Ascending aorta (tissue), 2 donors: ENCODE data around the gene PCED1A. TPM values are rescaled to one million over a fixed set of nuclear protein-coding genes. Genes with fewer than 3 reads are reported as not detected.

ENCODE experiments used
- DNase-seq, 2 donors: peaks; one replicate each; pipeline ENCODE4 v3.0.0-alpha.2; 2019; ENCODE audit warnings: low spot score in 2 of 2
- H3K27ac ChIP-seq, 2 donors: fragments of 200-600 bp; sonication (generic); one replicate each; pipeline ENCODE4 v1.5.1; 2016 to 2017; ENCODE audit warnings: mild to moderate bottlenecking in 1 of 2
- H3K27me3 ChIP-seq: fragments of 200-600 bp; sonication (generic); one replicate; pipeline ENCODE4 v1.5.1; 2017
- H3K36me3 ChIP-seq, 2 donors: fragments of 200-600 bp; sonication (generic); one replicate each; pipeline ENCODE4 v1.5.1; 2016
- H3K4me1 ChIP-seq, 2 donors: fragments of 200-600 bp; sonication (generic); one replicate each; pipeline ENCODE4 v1.5.1; 2016 to 2017; ENCODE audit warnings: mild to moderate bottlenecking in 1 of 2
- H3K4me3 ChIP-seq, 2 donors: fragments of 200-600 bp; sonication (generic); one replicate each; pipeline ENCODE4 v1.5.1; 2016 to 2017; ENCODE audit warnings: mild to moderate bottlenecking in 1 of 2
- H3K9me3 ChIP-seq, 2 donors: fragments of 200-600 bp; sonication (generic); one replicate each; pipeline ENCODE4 v1.5.1; 2016
- CTCF ChIP-seq, 3 experiments: fragments of 200-600 bp in 2 of 3; fragments of 450-650 bp in 1 of 3; sonication (generic) in 2 of 3; IDR thresholded peaks; one replicate each; pipeline ENCODE4 v1.5.1; 2016 to 2019; ENCODE audit warnings: antibody characterized with exemption in 3 of 3, mild to moderate bottlenecking in 1 of 3, moderate library complexity in 1 of 3
- intact Hi-C: fragments of 100-400 bp; cut with DNase I; formaldehyde crosslinking; loops from one replicate; pipeline ENCODE4 v1.15.1; 2023
- total RNA-seq: library from RNA; depleted of rRNA; stranded (reverse); fragments of >200 nt; gene quantifications from one replicate; pipeline ENCODE4 v1.1.0, GENCODE V29; 2016

The PCED1A gene
- total RNA-seq, 1 donor from 2014 or later: 49.7 TPM

- H3K4me1 ChIP-seq: no peaks in the 10 kb centered on the region
- H3K9me3 ChIP-seq: no peaks in the 10 kb centered on the region
- intact Hi-C loops: no loop called here
- H3K4me3 ChIP-seq: no peak overlapping the region
- H3K27me3 ChIP-seq: peaks cover 4% of the 10 kb centered on the region
- no peak for TF ChIP-seq CTCF (IDR thresholded peaks at IDR 0.05)
- H3K27ac ChIP-seq: no peak overlapping the region
- DNase-seq: no peak
- H3K36me3 ChIP-seq: no peaks in the 10 kb centered on the region
These were observed 43.1 kb downstream of the PCED1A start for GRCh38 chr20:2797136-2797983.

GRCh38 chr20:2796011-2796660 is 44.3 kb downstream of the PCED1A start:
- Histone ChIP-seq H3K27ac (no peak overlapping the region), H3K4me3 (no peak overlapping the region), H3K27me3 (peaks cover 3% of the 10 kb centered on the region), H3K4me1 (no peaks in the 10 kb centered on the region), H3K9me3 (no peaks in the 10 kb centered on the region), H3K36me3 (no peaks in the 10 kb centered on the region)
- intact Hi-C loops: no loop called here
- TF ChIP-seq CTCF (IDR thresholded peaks at IDR 0.05): no peak
- no peak for DNase-seq

DNA sequence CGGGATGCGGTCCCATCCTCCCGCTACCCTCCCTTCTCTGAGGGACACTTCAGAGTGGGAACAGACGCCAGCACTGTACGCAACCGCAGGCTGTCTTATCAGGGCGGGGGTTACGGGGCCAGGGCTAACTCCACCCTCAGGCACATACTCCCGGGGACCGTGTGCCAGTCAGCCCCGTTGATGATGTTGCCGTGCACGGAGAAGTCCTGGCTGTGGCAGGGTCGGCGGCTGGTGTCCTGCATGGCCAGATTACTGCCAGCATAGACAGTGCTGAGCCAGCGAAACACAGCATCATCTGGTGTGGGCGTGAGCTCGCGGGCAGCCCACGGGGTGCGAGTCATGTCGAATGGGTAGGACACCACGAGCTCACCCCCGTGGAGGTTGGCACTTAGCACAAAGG is 45.0 kb downstream of the PCED1A start:
- Histone ChIP-seq H3K27me3 (no peaks in the 10 kb centered on the region), H3K4me1 (no peaks in the 10 kb centered on the region), H3K27ac (no peak overlapping the region), H3K4me3 (no peak overlapping the region), H3K9me3 (no peaks in the 10 kb centered on the region), H3K36me3 (no peaks in the 10 kb centered on the region)
- TF ChIP-seq CTCF (IDR thresholded peaks at IDR 0.05): no peak
- intact Hi-C loops: no loop called here
- no peak for DNase-seq

DNA sequence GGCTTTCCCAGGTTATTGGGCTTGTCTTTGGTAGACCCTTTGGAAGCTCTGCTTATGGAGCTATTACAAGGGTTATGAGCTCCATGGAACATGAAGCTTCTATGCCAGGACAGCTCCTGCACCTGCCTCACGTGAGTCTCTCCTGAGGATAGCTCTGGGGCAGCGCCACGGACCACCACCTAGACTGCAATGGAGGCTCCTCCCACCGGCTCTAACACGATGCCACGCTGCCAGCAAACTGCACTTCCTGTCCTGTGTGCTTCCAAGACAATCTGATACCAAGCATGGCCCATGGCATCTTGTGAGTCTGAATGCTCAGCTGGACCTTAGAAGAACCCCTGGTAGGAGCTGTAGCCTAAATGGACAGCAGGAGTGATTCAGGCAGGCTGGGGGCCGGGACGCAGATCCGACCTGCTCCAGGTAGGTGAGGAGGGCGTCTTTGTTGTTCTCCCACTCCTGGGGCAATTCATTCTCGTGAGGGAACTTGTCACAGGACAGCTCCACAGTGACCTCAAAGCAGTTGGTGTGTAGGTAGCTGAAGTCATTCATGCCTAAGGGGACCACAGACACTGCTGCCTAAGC is 45.5 kb downstream of the PCED1A start:
- Histone ChIP-seq H3K27ac (no peak overlapping the region), H3K27me3 (no peaks in the 10 kb centered on the region), H3K36me3 (no peaks in the 10 kb centered on the region), H3K9me3 (no peaks in the 10 kb centered on the region), H3K4me1 (no peaks in the 10 kb centered on the region), H3K4me3 (no peak overlapping the region)
- intact Hi-C loops: no loop called here
- TF ChIP-seq CTCF (IDR thresholded peaks at IDR 0.05): no peak
- no peak for DNase-seq

DNA sequence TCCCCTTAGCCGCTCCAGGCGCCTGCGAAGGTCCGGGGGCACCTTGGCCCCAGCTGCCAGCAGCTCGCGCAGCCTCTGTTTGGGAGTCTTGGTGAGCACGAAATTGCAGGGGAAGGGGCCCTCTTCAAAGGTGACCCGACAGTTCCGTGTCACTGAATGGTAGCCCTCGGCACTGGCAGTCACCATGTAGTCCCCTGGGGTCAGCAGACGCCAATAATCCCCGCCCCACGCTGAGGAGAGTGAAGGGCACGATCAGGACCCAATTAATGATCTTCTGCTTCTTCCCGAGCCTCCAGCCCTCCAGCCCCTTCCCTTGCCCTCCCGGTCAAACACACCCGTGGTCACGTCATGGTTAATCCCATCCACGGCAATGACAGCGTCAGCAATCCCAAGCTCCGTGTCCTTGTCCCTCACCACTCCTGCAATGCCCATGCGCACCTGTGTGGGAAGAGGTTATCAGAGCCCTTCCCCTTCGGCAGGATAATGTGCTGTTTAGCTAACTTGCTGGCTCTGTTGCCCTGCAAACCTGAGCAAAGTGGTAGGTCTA is 46.2 kb downstream of the PCED1A start:
- no peaks in the 10 kb centered on the region for H3K36me3 ChIP-seq
- no peak overlapping the region for H3K4me3 ChIP-seq
- intact Hi-C loops: no loop called here
- H3K4me1 ChIP-seq: no peaks in the 10 kb centered on the region
- no peak for DNase-seq
- TF ChIP-seq CTCF (IDR thresholded peaks at IDR 0.05): no peak
- no peaks in the 10 kb centered on the region for H3K27me3 ChIP-seq
- H3K27ac ChIP-seq: no peak overlapping the region
- no peaks in the 10 kb centered on the region for H3K9me3 ChIP-seq
